HEK293 (cell line): ENCODE results near the gene ASIP.

Experiments used
- GFI1B ChIP-seq: fragments of 450-650 bp; formaldehyde crosslinking; IDR thresholded peaks from 2 replicates; pipeline ENCODE4 v1.5.1; 2016; ENCODE audit warnings: missing biosample characterization, missing genetic modification characterization
- HOXC10 ChIP-seq: sonication (generic); formaldehyde crosslinking; IDR thresholded peaks from 2 replicates; pipeline ENCODE4 v1.8.1; 2023; ENCODE audit warnings: mild to moderate bottlenecking, missing genetic modification reagents
- IKZF3 ChIP-seq: fragments of 450-650 bp; IDR thresholded peaks from 2 replicates; pipeline ENCODE4 v1.5.0; 2018; ENCODE audit warnings: missing biosample characterization, mild to moderate bottlenecking, missing genetic modification characterization, moderate library complexity
- OSR2 ChIP-seq: fragments of 450-650 bp; formaldehyde crosslinking; IDR thresholded peaks from 2 replicates; pipeline ENCODE4 v1.5.1; 2016; ENCODE audit warnings: missing biosample characterization, missing genetic modification characterization
- PRDM10 ChIP-seq: fragments of 450-650 bp; formaldehyde crosslinking; IDR thresholded peaks from 2 replicates; pipeline ENCODE4 v1.5.1; 2016; ENCODE audit warnings: missing biosample characterization, missing genetic modification characterization
- PRDM6 ChIP-seq: fragments of 450-650 bp; formaldehyde crosslinking; IDR thresholded peaks from 2 replicates; pipeline ENCODE4 v1.5.1; 2017; ENCODE audit warnings: missing biosample characterization, missing genetic modification characterization
- REST ChIP-seq: fragments of 450-650 bp; formaldehyde crosslinking; IDR thresholded peaks from 2 replicates; pipeline ENCODE4 v1.5.1; 2016; ENCODE audit warnings: missing biosample characterization, missing genetic modification characterization
- SP2 ChIP-seq: fragments of 450-650 bp; formaldehyde crosslinking; IDR thresholded peaks from 2 replicates; pipeline ENCODE4 v1.5.1; 2016; ENCODE audit warnings: missing biosample characterization, missing genetic modification characterization
- ZBTB26 ChIP-seq: fragments of 450-650 bp; formaldehyde crosslinking; optimal IDR thresholded peaks from 2 replicates; pipeline ENCODE3; 2016; ENCODE audit warnings: missing biosample characterization, mild to moderate bottlenecking, missing genetic modification characterization
- ZNF16 ChIP-seq: fragments of 450-650 bp; formaldehyde crosslinking; IDR thresholded peaks from 2 replicates; pipeline ENCODE4 v1.5.1; 2016; ENCODE audit warnings: low read depth, missing biosample characterization, missing genetic modification characterization
- ZNF175 ChIP-seq: fragments of 450-650 bp; formaldehyde crosslinking; IDR thresholded peaks from 2 replicates; pipeline ENCODE4 v1.5.1; 2016; ENCODE audit warnings: missing biosample characterization, missing genetic modification characterization
- ZNF248 ChIP-seq: fragments of 450-650 bp; formaldehyde crosslinking; IDR thresholded peaks from 2 replicates; pipeline ENCODE4 v1.5.1; 2017; ENCODE audit warnings: missing biosample characterization, missing genetic modification characterization
- ZNF335 ChIP-seq: fragments of 450-650 bp; formaldehyde crosslinking; conservative IDR thresholded peaks from 2 replicates; pipeline ENCODE4 v1.5.1; 2016; ENCODE audit warnings: missing biosample characterization, missing genetic modification characterization
- ZNF404 ChIP-seq: fragments of 450-650 bp; formaldehyde crosslinking; IDR thresholded peaks from 2 replicates; pipeline ENCODE4 v1.5.1; 2017; ENCODE audit warnings: missing biosample characterization, missing genetic modification characterization
- ZNF449 ChIP-seq: fragments of 450-650 bp; formaldehyde crosslinking; IDR thresholded peaks from 2 replicates; pipeline ENCODE4 v1.5.1; 2017; ENCODE audit warnings: missing biosample characterization, mild to moderate bottlenecking, missing genetic modification characterization, moderate library complexity
- ZNF48 ChIP-seq: fragments of 450-650 bp; formaldehyde crosslinking; IDR thresholded peaks from 2 replicates; pipeline ENCODE4 v1.5.1; 2016; ENCODE audit warnings: missing biosample characterization, missing genetic modification characterization
- ZNF514 ChIP-seq: fragments of 450-650 bp; formaldehyde crosslinking; IDR thresholded peaks from 2 replicates; pipeline ENCODE4 v1.5.1; 2016; ENCODE audit warnings: missing biosample characterization, missing genetic modification characterization
- ZNF571 ChIP-seq: fragments of 450-650 bp; formaldehyde crosslinking; IDR thresholded peaks from 2 replicates; pipeline ENCODE4 v1.5.0; 2017; ENCODE audit warnings: missing biosample characterization, missing genetic modification characterization
- ZNF596 ChIP-seq: fragments of 450-650 bp; IDR thresholded peaks from 2 replicates; pipeline ENCODE4 v1.5.0; 2018; ENCODE audit warnings: missing biosample characterization, mild to moderate bottlenecking, missing genetic modification characterization, moderate library complexity
- ZNF645 ChIP-seq: fragments of 450-650 bp; formaldehyde crosslinking; IDR thresholded peaks from 2 replicates; pipeline ENCODE4; 2016; ENCODE audit warnings: missing biosample characterization, missing genetic modification characterization
- ZNF692 ChIP-seq: fragments of 450-650 bp; formaldehyde crosslinking; IDR thresholded peaks from 2 replicates; pipeline ENCODE4 v1.5.1; 2016; ENCODE audit warnings: missing biosample characterization, missing genetic modification characterization
- ZNF768 ChIP-seq: fragments of 450-650 bp; formaldehyde crosslinking; IDR thresholded peaks from 2 replicates; pipeline ENCODE4 v1.5.1; 2018; ENCODE audit warnings: missing biosample characterization, mild to moderate bottlenecking, missing genetic modification characterization
- ZNF776 ChIP-seq: fragments of 450-650 bp; formaldehyde crosslinking; IDR thresholded peaks from 2 replicates; pipeline ENCODE4 v1.5.0; 2017; ENCODE audit warnings: missing biosample characterization, missing genetic modification characterization, borderline replicate concordance
- ZNF792 ChIP-seq: fragments of 450-650 bp; formaldehyde crosslinking; IDR thresholded peaks from 2 replicates; pipeline ENCODE4 v1.5.1; 2016; ENCODE audit warnings: missing biosample characterization, missing genetic modification characterization

ASIP gene

GRCh38 chr20:34312544-34313217 lies 71.5 kb downstream of the ASIP start (continued):
- no peak for TF ChIP-seq PRDM6
- TF ChIP-seq ZNF514, result no peak
- no peak for TF ChIP-seq ZNF449
- TF ChIP-seq ZNF692 (tag by site-specific recombination), result no peak; the same call in 1 of the 2 replicates
- no peak for TF ChIP-seq ZNF596 (tag by site-specific recombination)
- TF ChIP-seq PRDM10 (tag by site-specific recombination), result peak; percentile 47
- TF ChIP-seq ZNF248 (tag by site-specific recombination), result no peak
- no peak for TF ChIP-seq GFI1B
- no peak for TF ChIP-seq ZNF776 (tag by site-specific recombination)
- TF ChIP-seq ZNF404 (tag by site-specific recombination), result no peak
- no peak for TF ChIP-seq ZNF175 (tag by site-specific recombination)
- no peak for TF ChIP-seq ZNF48
- no peak for TF ChIP-seq OSR2 (tag by site-specific recombination)
- no peak for TF ChIP-seq REST
- TF ChIP-seq ZNF16 (tag by site-specific recombination), result no peak
- no peak for TF ChIP-seq ZNF792 (tag by site-specific recombination)
- TF ChIP-seq ZNF571, result no peak
- no peak for TF ChIP-seq HOXC10 (CRISPR knock-in tag)
- no peak for TF ChIP-seq ZNF645
- TF ChIP-seq SP2 (tag by site-specific recombination), result no peak
- TF ChIP-seq ZNF768 (tag by site-specific recombination), result no peak
- no peak for TF ChIP-seq ZBTB26 (tag by site-specific recombination)
- peak; percentile 76 for TF ChIP-seq IKZF3 (tag by site-specific recombination)
- TF ChIP-seq ZNF335 (tag by site-specific recombination), result peak; percentile 37
